ENCODE results near the gene RFK. TPM values are rescaled to one million over a fixed set of nuclear protein-coding genes. Genes with fewer than 3 reads are reported as not detected.

RFK gene
- total RNA-seq, 1 experiment from 2014 or later: 12.0 TPM

DNA sequence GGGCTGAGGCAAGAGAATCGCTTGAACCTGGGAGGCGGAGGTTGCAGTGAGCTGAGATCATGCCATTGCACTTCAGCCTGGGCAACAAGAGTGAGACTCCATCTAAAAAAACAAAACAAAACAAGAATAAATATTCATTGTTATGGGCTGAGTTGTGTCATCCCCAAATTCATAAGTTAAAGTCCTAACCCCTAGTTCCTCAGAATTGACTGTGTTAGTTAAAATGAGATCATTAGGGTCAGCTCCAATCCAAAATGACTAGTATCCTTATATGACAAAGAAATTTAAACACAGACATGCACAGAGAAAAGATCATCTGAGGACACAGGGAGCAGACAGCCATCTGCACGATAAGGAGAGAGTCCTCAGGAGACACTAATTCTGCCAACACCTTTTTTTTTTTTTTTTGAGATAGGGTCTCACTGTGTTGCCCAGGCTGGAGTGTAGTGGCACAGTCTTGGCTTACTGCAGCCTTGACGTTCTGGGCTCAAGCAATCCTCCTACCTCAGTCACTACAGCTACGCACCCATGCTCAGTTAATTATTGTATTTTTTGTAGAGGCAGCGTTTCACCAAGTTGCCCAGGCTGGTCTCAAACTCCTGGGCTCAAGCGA lies 32.7 kb upstream of the RFK start:
- Mint-ChIP-seq H3K36me3 (ENCODE audit: insufficient read depth in 1 of 3, low read depth in 3 of 3) (no peaks in the 10 kb centered on the region), H3K4me3 (no peak overlapping the region), H3K4me1 (peaks cover 9 to 10% of the 10 kb centered on the region in 2 experiments), H3K27ac (no peak overlapping the region), H3K27me3 (ENCODE audit: low read depth) (no peaks in the 10 kb centered on the region), H3K9me3 (no peaks in the 10 kb centered on the region)
- H2BK20ac ChIP-seq (ENCODE audit: low read depth, low read length, poor library complexity, severe bottlenecking): no peak overlapping the region
- H3K23me2 ChIP-seq (ENCODE audit: insufficient read length, low read depth, low read length, poor library complexity, severe bottlenecking): no peaks in the 10 kb centered on the region
- H3K4me2 ChIP-seq (ENCODE audit: insufficient read depth, insufficient read length, low read length): no peak overlapping the region
- H3K79me2 ChIP-seq (ENCODE audit: insufficient read depth, low read length): no peaks in the 10 kb centered on the region
- H4K91ac ChIP-seq (ENCODE audit: insufficient read length, low read depth, low read length): no peak overlapping the region
- no peak overlapping the region for H3K14ac ChIP-seq (ENCODE audit: insufficient read depth, low read length)
- H3K79me1 ChIP-seq (ENCODE audit: insufficient read depth, low read depth, low read length, poor library complexity, severe bottlenecking): no peaks in the 10 kb centered on the region
- TF ChIP-seq, protein P1, sequence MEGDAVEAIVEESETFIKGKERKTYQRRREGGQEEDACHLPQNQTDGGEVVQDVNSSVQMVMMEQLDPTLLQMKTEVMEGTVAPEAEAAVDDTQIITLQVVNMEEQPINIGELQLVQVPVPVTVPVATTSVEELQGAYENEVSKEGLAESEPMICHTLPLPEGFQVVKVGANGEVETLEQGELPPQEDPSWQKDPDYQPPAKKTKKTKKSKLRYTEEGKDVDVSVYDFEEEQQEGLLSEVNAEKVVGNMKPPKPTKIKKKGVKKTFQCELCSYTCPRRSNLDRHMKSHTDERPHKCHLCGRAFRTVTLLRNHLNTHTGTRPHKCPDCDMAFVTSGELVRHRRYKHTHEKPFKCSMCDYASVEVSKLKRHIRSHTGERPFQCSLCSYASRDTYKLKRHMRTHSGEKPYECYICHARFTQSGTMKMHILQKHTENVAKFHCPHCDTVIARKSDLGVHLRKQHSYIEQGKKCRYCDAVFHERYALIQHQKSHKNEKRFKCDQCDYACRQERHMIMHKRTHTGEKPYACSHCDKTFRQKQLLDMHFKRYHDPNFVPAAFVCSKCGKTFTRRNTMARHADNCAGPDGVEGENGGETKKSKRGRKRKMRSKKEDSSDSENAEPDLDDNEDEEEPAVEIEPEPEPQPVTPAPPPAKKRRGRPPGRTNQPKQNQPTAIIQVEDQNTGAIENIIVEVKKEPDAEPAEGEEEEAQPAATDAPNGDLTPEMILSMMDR (conservative IDR thresholded peaks at IDR 0.05): no peak
- no peak overlapping the region for H2BK15ac ChIP-seq (ENCODE audit: low read depth, low read length)
- H3K9ac ChIP-seq (ENCODE audit: extremely low read depth, insufficient read length, low read length): no peak overlapping the region
- H2BK120ac ChIP-seq (ENCODE audit: low read depth, low read length, poor library complexity, severe bottlenecking): no peak overlapping the region
- H2AFZ ChIP-seq (ENCODE audit: low read length): no peak overlapping the region
- H3K23ac ChIP-seq (ENCODE audit: insufficient read length, low read depth, low read length): no peak overlapping the region
- no peak overlapping the region for H3T11ph ChIP-seq (ENCODE audit: low read length)
- H3K4me1 ChIP-seq (ENCODE audit: insufficient read depth, low read length): peaks cover 4% of the 10 kb centered on the region; the same call in 1 of the 2 replicates
- no peak overlapping the region for H4K5ac ChIP-seq (ENCODE audit: insufficient read length, low read depth, low read length)
- no peak overlapping the region for H3K27ac ChIP-seq (ENCODE audit: insufficient read length, low read depth, low read length)
- no peak overlapping the region for H2BK12ac ChIP-seq (ENCODE audit: insufficient read length, low read depth, low read length)
- H2BK5ac ChIP-seq (ENCODE audit: insufficient read length, low read length): no peak overlapping the region
- no peak overlapping the region for H3K56ac ChIP-seq (ENCODE audit: insufficient read length, low read depth, low read length)
- H3K18ac ChIP-seq (ENCODE audit: insufficient read length, low read depth, low read length): no peak overlapping the region
- DNase-seq: no peak
- H3K9me3 ChIP-seq (ENCODE audit: control insufficient read depth, low read depth, low read length): no peaks in the 10 kb centered on the region
- no peak overlapping the region for H3K4ac ChIP-seq (ENCODE audit: low read depth, low read length)
- H3K27me3 ChIP-seq (ENCODE audit: insufficient read depth, low read length): no peaks in the 10 kb centered on the region
- no CpG with 5 or more reads among the region's 7 CpGs for WGBS (ENCODE audit: extremely low coverage, insufficient read length, low lambda C conversion rate)
- no peaks in the 10 kb centered on the region for H4K20me1 ChIP-seq (ENCODE audit: control insufficient read depth, insufficient read depth, insufficient read length)
- no peak overlapping the region for H2AK5ac ChIP-seq (ENCODE audit: insufficient read length, low read length)
- no peak overlapping the region for H4K8ac ChIP-seq (replicated peaks; ENCODE audit: insufficient read length, low read depth, low read length)
